ENCODE data around the gene EXOSC3. TPM values are rescaled to one million over a fixed set of nuclear protein-coding genes. Genes with fewer than 3 reads are reported as not detected.

Gene EXOSC3
- total RNA-seq, 2 donors from 2014 or later: 27.4 to 51.1 TPM

- no peaks in the 10 kb centered on the region for H3K4me1 ChIP-seq
Observed at GRCh38 chr9:37790096-37790495, 5.2 kb upstream of the EXOSC3 start.

GRCh38 chr9:37788332-37788731 lies 3.5 kb upstream of the EXOSC3 start:
- Histone ChIP-seq H3K9ac (ENCODE audit: low read depth in 2 of 2, low read length in 2 of 2) (no peak overlapping the region), H3K36me3 (no peaks in the 10 kb centered on the region), H3K4me1 (peaks cover 6% of the 10 kb centered on the region), H3K27ac (no peak overlapping the region), H3K27me3 (no peaks in the 10 kb centered on the region), H3K4me3 (no peak overlapping the region), H3K9me3 (no peaks in the 10 kb centered on the region)
- intact Hi-C loops (cut with DNase I): no loop called here
- DNase-seq: no peak
- no peak for TF ChIP-seq CTCF (IDR thresholded peaks at IDR 0.05)

More at GRCh38 chr9:37790096-37790495, 5.2 kb upstream of the EXOSC3 start:
- H3K36me3 ChIP-seq: no peaks in the 10 kb centered on the region
- TF ChIP-seq CTCF (IDR thresholded peaks at IDR 0.05): no peak
- H3K27me3 ChIP-seq: no peaks in the 10 kb centered on the region
- no peak overlapping the region for H3K9ac ChIP-seq (ENCODE audit: low read depth in 2 of 2, low read length in 2 of 2)
- no peak overlapping the region for H3K27ac ChIP-seq
- H3K4me3 ChIP-seq: no peak overlapping the region
- H3K9me3 ChIP-seq: no peaks in the 10 kb centered on the region
- intact Hi-C loops (cut with DNase I): no loop called here
- DNase-seq: no peak

GRCh38 chr9:37787059-37787458 lies 2.2 kb upstream of the EXOSC3 start:
- H3K27me3 ChIP-seq: no peaks in the 10 kb centered on the region
- H3K36me3 ChIP-seq: no peaks in the 10 kb centered on the region
- no peaks in the 10 kb centered on the region for H3K9me3 ChIP-seq
- no peak overlapping the region for H3K4me3 ChIP-seq
- no peak for TF ChIP-seq CTCF (IDR thresholded peaks at IDR 0.05)
- intact Hi-C loops (cut with DNase I): no loop called here
- no peak overlapping the region for H3K9ac ChIP-seq (ENCODE audit: low read depth in 2 of 2, low read length in 2 of 2)
- peak; percentile 39 for DNase-seq
- H3K27ac ChIP-seq: no peak overlapping the region
- peaks cover 6% of the 10 kb centered on the region for H3K4me1 ChIP-seq

GRCh38 chr9:37784291-37784615 lies 611 bp downstream of the EXOSC3 start:
- TF ChIP-seq CTCF (IDR thresholded peaks at IDR 0.05): no peak
- H3K9ac ChIP-seq (ENCODE audit: low read depth in 2 of 2, low read length in 2 of 2): peak overlapping the region; percentile 76 to 84
- peak overlapping the region; percentile 62 for H3K27ac ChIP-seq
- no peaks in the 10 kb centered on the region for H3K9me3 ChIP-seq
- no peak for DNase-seq
- H3K4me1 ChIP-seq: peaks cover 6% of the 10 kb centered on the region
- no peaks in the 10 kb centered on the region for H3K36me3 ChIP-seq
- intact Hi-C loops (cut with DNase I): no loop called here
- peak overlapping the region; percentile 84 for H3K4me3 ChIP-seq
- H3K27me3 ChIP-seq: no peaks in the 10 kb centered on the region

GRCh38 chr9:37778534-37778933 lies 6.3 kb downstream of the EXOSC3 start:
- Histone ChIP-seq H3K4me3 (no peak overlapping the region), H3K4me1 (no peaks in the 10 kb centered on the region), H3K27ac (no peak overlapping the region), H3K9me3 (no peaks in the 10 kb centered on the region), H3K27me3 (no peaks in the 10 kb centered on the region), H3K36me3 (peaks cover 12% of the 10 kb centered on the region), H3K9ac (ENCODE audit: low read depth in 2 of 2, low read length in 2 of 2) (no peak overlapping the region)
- TF ChIP-seq CTCF (IDR thresholded peaks at IDR 0.05): no peak
- DNase-seq: no peak
- intact Hi-C loops (cut with DNase I): no loop called here

- Histone ChIP-seq H3K27me3 (no peaks in the 10 kb centered on the region), H3K9me3 (no peaks in the 10 kb centered on the region), H3K4me3 (no peak overlapping the region), H3K36me3 (peaks cover 12% of the 10 kb centered on the region), H3K4me1 (no peaks in the 10 kb centered on the region), H3K27ac (no peak overlapping the region), H3K9ac (ENCODE audit: low read depth in 2 of 2, low read length in 2 of 2) (no peak overlapping the region)
- no peak for DNase-seq
- intact Hi-C loops (cut with DNase I): no loop called here
- TF ChIP-seq CTCF (IDR thresholded peaks at IDR 0.05): no peak
Observed at GRCh38 chr9:37776328-37776727, 8.5 kb downstream of the EXOSC3 start.
